Left ventricle myocardium inferior (tissue), 1 donor: ENCODE results near the gene ANLN. TPM values are rescaled to one million over a fixed set of nuclear protein-coding genes. Genes with fewer than 3 reads are reported as not detected.

Experiments
- DNase-seq: peaks from one replicate; pipeline ENCODE4 v3.0.0-alpha.2; 2020
- H3K27ac ChIP-seq: fragments of 200-600 bp; replicated peaks from 2 replicates; pipeline ENCODE4 v1.8.0; 2021
- H3K27me3 ChIP-seq: fragments of 200-600 bp; 2 replicates; pipeline ENCODE4 v1.8.0; 2021; ENCODE audit warnings: low read depth
- H3K36me3 ChIP-seq: fragments of 200-600 bp; 2 replicates; pipeline ENCODE4 v1.8.0; 2021
- H3K4me1 ChIP-seq: fragments of 200-600 bp; 2 replicates; pipeline ENCODE4 v1.8.0; 2021
- H3K4me3 ChIP-seq: fragments of 200-600 bp; 2 replicates; pipeline ENCODE4 v1.8.0; 2021; ENCODE audit warnings: mild to moderate bottlenecking, moderate library complexity
- H3K9me3 ChIP-seq: fragments of 200-600 bp; replicated peaks from 2 replicates; pipeline ENCODE4 v1.8.0; 2021
- CTCF ChIP-seq: fragments of 200-600 bp; IDR thresholded peaks from 2 replicates; pipeline ENCODE4 v1.8.0; 2021; ENCODE audit warnings: antibody characterized with exemption, mild to moderate bottlenecking, borderline replicate concordance
- intact Hi-C: fragments of 100-400 bp; cut with micrococcal nuclease; formaldehyde crosslinking; loops from one replicate; pipeline ENCODE4 v1.11.0; 2022
- total RNA-seq: library from RNA; stranded (reverse); fragmentation: NEBNext Ultra II Directional; extraction: Animal tissue kit (Norgen Biotek cat#: 25700); gene quantifications from one replicate; pipeline ENCODE4 v1.2.1, GENCODE V29; 2021
- donor health status: DM: no; HTN: yes; CAD: no; lungs with severe emphysema.

The ANLN gene
- total RNA-seq, 1 donor from 2014 or later = 2.1 TPM

- no peaks in the 10 kb centered on the region for H3K36me3 ChIP-seq
- intact Hi-C loops = no loop called here
- H3K4me1 ChIP-seq = no peaks in the 10 kb centered on the region
- H3K4me3 ChIP-seq = no peak overlapping the region
- H3K27ac ChIP-seq = no peak overlapping the region
- no peaks in the 10 kb centered on the region for H3K27me3 ChIP-seq
- no peaks in the 10 kb centered on the region for H3K9me3 ChIP-seq
- no peak for TF ChIP-seq CTCF
- no peak for DNase-seq
These were observed 29.4 kb upstream of the ANLN start for GRCh38 chr7:36360244-36360643.

- Histone ChIP-seq H3K36me3 (no peaks in the 10 kb centered on the region), H3K27ac (no peak overlapping the region), H3K4me1 (no peaks in the 10 kb centered on the region), H3K9me3 (no peaks in the 10 kb centered on the region), H3K27me3 (no peaks in the 10 kb centered on the region), H3K4me3 (no peak overlapping the region)
- intact Hi-C loops = no loop called here
- no peak for DNase-seq
- TF ChIP-seq CTCF = no peak
These were observed 28.4 kb upstream of the ANLN start for GRCh38 chr7:36361227-36361626.

- no peak overlapping the region for H3K4me3 ChIP-seq
- no peaks in the 10 kb centered on the region for H3K36me3 ChIP-seq
- DNase-seq = no peak
- TF ChIP-seq CTCF = no peak
- no peak overlapping the region for H3K27ac ChIP-seq
- no peaks in the 10 kb centered on the region for H3K9me3 ChIP-seq
- intact Hi-C loops = no loop called here
- peaks cover 15% of the 10 kb centered on the region for H3K4me1 ChIP-seq
- H3K27me3 ChIP-seq = no peaks in the 10 kb centered on the region
These were observed 26.1 kb upstream of the ANLN start for GRCh38 chr7:36363515-36363914.

- no peak for DNase-seq
- Histone ChIP-seq H3K27ac (no peak overlapping the region), H3K4me1 (peaks cover 15% of the 10 kb centered on the region), H3K4me3 (peak overlapping the region; percentile 88), H3K9me3 (no peaks in the 10 kb centered on the region), H3K27me3 (no peaks in the 10 kb centered on the region), H3K36me3 (no peaks in the 10 kb centered on the region)
- intact Hi-C loops = no loop called here
- TF ChIP-seq CTCF = no peak
These were observed 23.5 kb upstream of the ANLN start for GRCh38 chr7:36366005-36366717.

- peak; percentile 88 for DNase-seq
- peaks cover 15% of the 10 kb centered on the region for H3K4me1 ChIP-seq
- no peaks in the 10 kb centered on the region for H3K9me3 ChIP-seq
- no peaks in the 10 kb centered on the region for H3K27me3 ChIP-seq
- peak overlapping the region; percentile 17 for H3K27ac ChIP-seq
- peak; percentile 95 for TF ChIP-seq CTCF
- peak overlapping the region; percentile 88 for H3K4me3 ChIP-seq
- H3K36me3 ChIP-seq = no peaks in the 10 kb centered on the region
- intact Hi-C loops = no loop called here
These were observed 22.7 kb upstream of the ANLN start for GRCh38 chr7:36366718-36367560.
